ENCODE data around the gene RNU6-9.

DNA sequence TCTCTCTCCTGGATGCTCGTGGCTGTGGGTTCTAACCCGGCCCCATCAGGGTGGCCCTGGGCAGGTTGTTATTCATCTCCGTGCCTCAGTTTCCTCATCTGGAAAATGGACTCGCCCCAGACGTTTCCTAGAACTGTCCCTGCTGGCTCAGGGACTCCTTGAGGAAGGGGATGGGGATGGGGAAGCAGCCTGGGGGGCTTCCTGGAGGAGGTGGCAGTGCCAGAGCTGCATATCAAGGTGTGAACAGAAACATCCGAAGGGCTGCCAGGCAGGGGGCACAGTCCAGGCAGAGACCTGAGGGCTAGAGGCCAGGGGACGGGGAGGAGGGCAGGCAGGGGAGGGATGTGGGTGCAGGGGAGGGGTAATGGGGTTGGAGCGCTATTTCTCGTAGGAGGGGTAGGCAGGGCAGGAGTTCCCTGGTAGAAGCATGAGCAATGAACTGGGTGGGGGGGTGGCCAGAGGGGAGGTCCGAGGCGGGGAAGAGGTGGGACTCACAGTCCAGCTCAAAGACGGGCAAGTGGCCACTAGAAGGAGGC is 44.8 kb upstream of the RNU6-9 start:
- no peak for TF ChIP-seq POLR2AphosphoS5 (IDR thresholded peaks at IDR 0.05)
- TF ChIP-seq, protein P1, sequence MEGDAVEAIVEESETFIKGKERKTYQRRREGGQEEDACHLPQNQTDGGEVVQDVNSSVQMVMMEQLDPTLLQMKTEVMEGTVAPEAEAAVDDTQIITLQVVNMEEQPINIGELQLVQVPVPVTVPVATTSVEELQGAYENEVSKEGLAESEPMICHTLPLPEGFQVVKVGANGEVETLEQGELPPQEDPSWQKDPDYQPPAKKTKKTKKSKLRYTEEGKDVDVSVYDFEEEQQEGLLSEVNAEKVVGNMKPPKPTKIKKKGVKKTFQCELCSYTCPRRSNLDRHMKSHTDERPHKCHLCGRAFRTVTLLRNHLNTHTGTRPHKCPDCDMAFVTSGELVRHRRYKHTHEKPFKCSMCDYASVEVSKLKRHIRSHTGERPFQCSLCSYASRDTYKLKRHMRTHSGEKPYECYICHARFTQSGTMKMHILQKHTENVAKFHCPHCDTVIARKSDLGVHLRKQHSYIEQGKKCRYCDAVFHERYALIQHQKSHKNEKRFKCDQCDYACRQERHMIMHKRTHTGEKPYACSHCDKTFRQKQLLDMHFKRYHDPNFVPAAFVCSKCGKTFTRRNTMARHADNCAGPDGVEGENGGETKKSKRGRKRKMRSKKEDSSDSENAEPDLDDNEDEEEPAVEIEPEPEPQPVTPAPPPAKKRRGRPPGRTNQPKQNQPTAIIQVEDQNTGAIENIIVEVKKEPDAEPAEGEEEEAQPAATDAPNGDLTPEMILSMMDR (IDR thresholded peaks at IDR 0.05), result no peak
- no peak for TF ChIP-seq EP300 (IDR thresholded peaks at IDR 0.05)

Measured in gastroesophageal sphincter (tissue), 3 donors.